HepG2 (cell line): ENCODE results near the gene CPPED1. TPM values are rescaled to one million over a fixed set of nuclear protein-coding genes. Genes with fewer than 3 reads are reported as not detected.
A peak's percentile ranks its signal among the peaks of the same experiment; 100 is the strongest.

Source experiments
- CREB1 ChIP-seq, 2 experiments: fragments of 450-650 bp in 1 of 2; IDR thresholded peaks; 2 replicates each; pipeline ENCODE4 v1.6.1; 2016 to 2017; ENCODE audit warnings: control low read depth in 1 of 2, mild to moderate bottlenecking in 1 of 2, missing compliant biosample characterization in 1 of 2, missing genetic modification characterization in 1 of 2
- EP300 ChIP-seq, 3 experiments: sonication (generic) in 1 of 3; formaldehyde crosslinking in 1 of 3; IDR thresholded peaks; 2 replicates each; pipeline versions ENCODE4 v1.5.1 to v1.6.1; 2011 to 2020; ENCODE audit warnings: low read depth in 2 of 3, low read length in 2 of 3, borderline replicate concordance in 1 of 3, improper control_type of control experiment in 1 of 3, mild to moderate bottlenecking in 1 of 3, missing genetic modification reagents in 1 of 3, moderate library complexity in 1 of 3
- FOXA3 ChIP-seq: IDR thresholded peaks from 2 replicates; pipeline ENCODE4 v1.6.1; 2016; ENCODE audit warnings: missing genetic modification reagents, missing compliant biosample characterization
- FOXJ3 ChIP-seq: sonication (generic); formaldehyde crosslinking; IDR thresholded peaks from 2 replicates; pipeline ENCODE4 v1.4.0; 2020; ENCODE audit warnings: missing genetic modification reagents, mild to moderate bottlenecking, borderline replicate concordance
- HDAC1 ChIP-seq: sonication (generic); formaldehyde crosslinking; IDR thresholded peaks from 2 replicates; pipeline ENCODE4 v1.5.1; 2020; ENCODE audit warnings: mild to moderate bottlenecking, missing genetic modification reagents
- HNF1A ChIP-seq, 2 experiments: sonication (generic) in 1 of 2; formaldehyde crosslinking in 1 of 2; IDR thresholded peaks; 2 replicates each; pipeline versions ENCODE4 v1.4.0 to v1.6.1; 2016 to 2020; ENCODE audit warnings: borderline replicate concordance in 1 of 2, low read depth in 1 of 2, mild to moderate bottlenecking in 1 of 2, missing genetic modification reagents in 1 of 2
- HOMEZ ChIP-seq: IDR thresholded peaks from 2 replicates; pipeline ENCODE4 v1.6.1; 2016; ENCODE audit warnings: low read depth
- KDM1A ChIP-seq: IDR thresholded peaks from 2 replicates; pipeline ENCODE4 v1.6.1; 2016; ENCODE audit warnings: missing compliant biosample characterization
- MIXL1 ChIP-seq: IDR thresholded peaks from 2 replicates; pipeline ENCODE4 v1.6.1; 2016
- RERE ChIP-seq: IDR thresholded peaks from 2 replicates; pipeline ENCODE4 v1.6.1; 2016; ENCODE audit warnings: low read depth, missing genetic modification reagents, missing compliant biosample characterization
- SOX13 ChIP-seq, 3 experiments: fragments of 450-650 bp in 1 of 3; sonication (generic) in 1 of 3; formaldehyde crosslinking in 1 of 3; IDR thresholded peaks in 2 of 3; conservative IDR thresholded peaks in 1 of 3; 2 replicates each; pipeline versions ENCODE4 v1.5.0 to v1.6.1; 2016 to 2020; ENCODE audit warnings: antibody characterized with exemption in 1 of 3, mild to moderate bottlenecking in 1 of 3, missing compliant biosample characterization in 1 of 3, missing genetic modification reagents in 1 of 3, moderate library complexity in 1 of 3
- TEAD2 ChIP-seq: sonication (generic); formaldehyde crosslinking; IDR thresholded peaks from 2 replicates; pipeline ENCODE4 v1.9.0; 2021; ENCODE audit warnings: missing genetic modification reagents
- ZNF3 ChIP-seq: IDR thresholded peaks from 2 replicates; pipeline ENCODE4 v1.7.0; 2017; ENCODE audit warnings: inconsistent platforms
- ZNF770 ChIP-seq: sonication (generic); formaldehyde crosslinking; IDR thresholded peaks from 2 replicates; pipeline ENCODE4 v1.5.0; 2020; ENCODE audit warnings: mild to moderate bottlenecking, missing genetic modification reagents
- polyA plus RNA-seq, 8 experiments: library from polyadenylated mRNA; depleted of rRNA in 3 of 8; stranded (reverse) in 7 of 8; unstranded in 1 of 8; fragments of >200 nt; fragmentation: Illumina TruSeq in 4 of 8; extraction: Trizol in 4 of 8; gene quantifications; 2 replicates each; pipeline versions ENCODE4 v1.2.1 to v1.2.3, GENCODE V29; 2011 to 2016; ENCODE audit warnings: low read depth in 4 of 8, missing spikeins in 1 of 8, mixed read lengths in 1 of 8; ENCODE audit not compliant: insufficient read depth in 1 of 8
- total RNA-seq, 5 experiments: library from RNA; depleted of rRNA; stranded (reverse); fragments of >200 nt; fragmentation: Illumina TruSeq; extraction: Trizol; gene quantifications; 2 replicates each; pipeline ENCODE4 v1.2.3, GENCODE V29; 2016; ENCODE audit warnings: low read depth in 1 of 5

CPPED1 gene
- total and polyA plus RNA-seq, 2 of the 13 experiments (the other 11 are each of a cell fraction or from before 2014, with no cell fraction given): 66.6 to 71.3 TPM

- TF ChIP-seq HNF1A (IDR thresholded peaks at IDR 0.05; ENCODE audit: low read depth) (peak; percentile 62), HNF1A (CRISPR knock-in tag; IDR thresholded peaks at IDR 0.05; ENCODE audit: borderline replicate concordance) (no peak), SOX13 (IDR thresholded peaks at IDR 0.05) (0 out of 2 replicates have a peak, but pooled peaks have one; percentile 35), SOX13 (CRISPR knock-in tag; conservative IDR thresholded peaks at IDR 0.05 in 1 of 2, IDR thresholded peaks at IDR 0.05 in 1 of 2) (peak in 1 of 2 experiments; percentile 94; a peak in 2 of 4 replicates), MIXL1 (CRISPR knock-in tag) (0 out of 2 replicates have a peak, but pooled peaks have one; percentile 10), ZNF3 (CRISPR knock-in tag) (no peak), KDM1A (0 out of 2 replicates have a peak, but pooled peaks have one; percentile 50), EP300 (IDR thresholded peaks at IDR 0.05; ENCODE audit: low read depth in 2 of 2, low read length in 2 of 2) (peak in 1 of 2 experiments; percentile 87; a peak in 2 of 4 replicates), EP300 (CRISPR knock-in tag; IDR thresholded peaks at IDR 0.05; ENCODE audit: borderline replicate concordance) (peak; percentile 37; the same call in 1 of the 2 replicates), TEAD2 (CRISPR knock-in tag) (no peak), FOXJ3 (CRISPR knock-in tag) (peak; percentile 28; the same call in 1 of the 2 replicates), HDAC1 (CRISPR knock-in tag) (peak; percentile 42; the same call in 1 of the 2 replicates), CREB1 (IDR thresholded peaks at IDR 0.05) (no peak), CREB1 (CRISPR knock-in tag; IDR thresholded peaks at IDR 0.05) (0 out of 2 replicates have a peak, but pooled peaks have one; percentile 36), FOXA3 (CRISPR knock-in tag) (peak; percentile 90), HOMEZ (CRISPR knock-in tag) (peak; percentile 99), RERE (CRISPR knock-in tag) (0 out of 2 replicates have a peak, but pooled peaks have one; percentile 43), ZNF770 (CRISPR knock-in tag) (no peak)
These were observed 124.7 kb downstream of the CPPED1 start (continued) for GRCh38 chr16:12678983-12679382.
